CD4-positive, alpha-beta T cell treated with Interleukin-6 at 100 ng/mL for 8 hours (primary cell): ENCODE measurements around the gene ZNF81.
A peak's percentile ranks its signal among the peaks of the same experiment; 100 is the strongest.
"Not testable (repeated sequence)": the region's sequence is repeated elsewhere in the genome, so short reads cannot be mapped to it uniquely, and the experiment has no call there.

Experiments
- DNase-seq: peaks from one replicate; pipeline ENCODE4 v3.0.0-alpha.2; 2020; ENCODE audit warnings: mixed read lengths, low spot score

Gene ZNF81

GRCh38 chrX:47936224-47936939 lies 99.7 kb downstream of the ZNF81 start:
- no peak for DNase-seq

GRCh38 chrX:47936940-47937317 lies 100.2 kb downstream of the ZNF81 start:
- no peak for DNase-seq

GRCh38 chrX:47940448-47940847 lies 103.7 kb downstream of the ZNF81 start:
- DNase-seq: no peak

GRCh38 chrX:47941423-47941822 lies 104.7 kb downstream of the ZNF81 start:
- no peak for DNase-seq

GRCh38 chrX:47955295-47955694 lies 118.6 kb downstream of the ZNF81 start:
- DNase-seq: not testable (repeated sequence)

- no peak for DNase-seq
Observed at GRCh38 chrX:47956016-47956415, 119.3 kb downstream of the ZNF81 start.

GRCh38 chrX:47958206-47958605 lies 121.5 kb downstream of the ZNF81 start:
- not testable (repeated sequence) for DNase-seq

GRCh38 chrX:47958761-47959342 lies 122.2 kb downstream of the ZNF81 start:
- DNase-seq: peak; percentile 35

GRCh38 chrX:47960406-47960805 lies 123.7 kb downstream of the ZNF81 start:
- no peak for DNase-seq

GRCh38 chrX:47961830-47962229 lies 125.1 kb downstream of the ZNF81 start:
- not testable (repeated sequence) for DNase-seq

GRCh38 chrX:47965526-47965925 lies 128.8 kb downstream of the ZNF81 start:
- DNase-seq: not testable (repeated sequence)
